ENCODE results near the gene RHBG.

DNA sequence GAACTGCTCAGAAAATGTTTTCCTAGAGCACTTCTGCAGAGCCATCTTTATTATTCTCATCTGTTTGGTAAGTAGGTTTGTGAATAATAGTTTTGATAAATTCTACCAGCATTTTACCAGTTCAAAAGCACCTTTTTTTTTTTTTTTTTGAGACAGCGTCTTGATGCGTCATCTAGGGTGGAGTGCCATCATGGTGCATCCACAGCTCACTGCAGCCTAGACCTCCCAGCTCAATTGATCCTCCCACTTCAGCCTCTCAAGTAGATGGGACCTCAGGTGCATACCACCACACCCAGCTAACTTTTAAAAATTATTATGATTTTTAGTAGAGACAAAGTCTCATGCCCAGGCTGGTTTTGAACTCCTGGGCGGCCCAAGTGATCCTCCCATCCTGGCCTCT lies 9.8 kb upstream of the RHBG start:
- TF ChIP-seq EP300 (IDR thresholded peaks at IDR 0.05; ENCODE audit: borderline replicate concordance) (no peak), CEBPB (IDR thresholded peaks at IDR 0.05) (no peak), ZBTB7A (IDR thresholded peaks at IDR 0.05; ENCODE audit: low read depth) (no peak), RAD21 (IDR thresholded peaks at IDR 0.05; ENCODE audit: low read depth) (no peak), FOXM1 (IDR thresholded peaks at IDR 0.05; ENCODE audit: borderline replicate concordance, low read depth) (no peak), EGR1 (IDR thresholded peaks at IDR 0.05) (no peak), CREB1 (IDR thresholded peaks at IDR 0.05; ENCODE audit: low read depth) (no peak), YY1 (IDR thresholded peaks at IDR 0.05; ENCODE audit: low read depth) (no peak), TCF12 (IDR thresholded peaks at IDR 0.05; ENCODE audit: low read depth) (no peak), TAF1 (IDR thresholded peaks at IDR 0.05; ENCODE audit: low read depth) (no peak), TEAD4 (IDR thresholded peaks at IDR 0.05) (no peak)
- TF ChIP-seq, protein P1, sequence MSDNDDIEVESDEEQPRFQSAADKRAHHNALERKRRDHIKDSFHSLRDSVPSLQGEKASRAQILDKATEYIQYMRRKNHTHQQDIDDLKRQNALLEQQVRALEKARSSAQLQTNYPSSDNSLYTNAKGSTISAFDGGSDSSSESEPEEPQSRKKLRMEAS (IDR thresholded peaks at IDR 0.05), result no peak
- TF ChIP-seq, protein P2, sequence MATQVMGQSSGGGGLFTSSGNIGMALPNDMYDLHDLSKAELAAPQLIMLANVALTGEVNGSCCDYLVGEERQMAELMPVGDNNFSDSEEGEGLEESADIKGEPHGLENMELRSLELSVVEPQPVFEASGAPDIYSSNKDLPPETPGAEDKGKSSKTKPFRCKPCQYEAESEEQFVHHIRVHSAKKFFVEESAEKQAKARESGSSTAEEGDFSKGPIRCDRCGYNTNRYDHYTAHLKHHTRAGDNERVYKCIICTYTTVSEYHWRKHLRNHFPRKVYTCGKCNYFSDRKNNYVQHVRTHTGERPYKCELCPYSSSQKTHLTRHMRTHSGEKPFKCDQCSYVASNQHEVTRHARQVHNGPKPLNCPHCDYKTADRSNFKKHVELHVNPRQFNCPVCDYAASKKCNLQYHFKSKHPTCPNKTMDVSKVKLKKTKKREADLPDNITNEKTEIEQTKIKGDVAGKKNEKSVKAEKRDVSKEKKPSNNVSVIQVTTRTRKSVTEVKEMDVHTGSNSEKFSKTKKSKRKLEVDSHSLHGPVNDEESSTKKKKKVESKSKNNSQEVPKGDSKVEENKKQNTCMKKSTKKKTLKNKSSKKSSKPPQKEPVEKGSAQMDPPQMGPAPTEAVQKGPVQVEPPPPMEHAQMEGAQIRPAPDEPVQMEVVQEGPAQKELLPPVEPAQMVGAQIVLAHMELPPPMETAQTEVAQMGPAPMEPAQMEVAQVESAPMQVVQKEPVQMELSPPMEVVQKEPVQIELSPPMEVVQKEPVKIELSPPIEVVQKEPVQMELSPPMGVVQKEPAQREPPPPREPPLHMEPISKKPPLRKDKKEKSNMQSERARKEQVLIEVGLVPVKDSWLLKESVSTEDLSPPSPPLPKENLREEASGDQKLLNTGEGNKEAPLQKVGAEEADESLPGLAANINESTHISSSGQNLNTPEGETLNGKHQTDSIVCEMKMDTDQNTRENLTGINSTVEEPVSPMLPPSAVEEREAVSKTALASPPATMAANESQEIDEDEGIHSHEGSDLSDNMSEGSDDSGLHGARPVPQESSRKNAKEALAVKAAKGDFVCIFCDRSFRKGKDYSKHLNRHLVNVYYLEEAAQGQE (IDR thresholded peaks at IDR 0.05; ENCODE audit: low read depth), result no peak
- TF ChIP-seq, protein P3, sequence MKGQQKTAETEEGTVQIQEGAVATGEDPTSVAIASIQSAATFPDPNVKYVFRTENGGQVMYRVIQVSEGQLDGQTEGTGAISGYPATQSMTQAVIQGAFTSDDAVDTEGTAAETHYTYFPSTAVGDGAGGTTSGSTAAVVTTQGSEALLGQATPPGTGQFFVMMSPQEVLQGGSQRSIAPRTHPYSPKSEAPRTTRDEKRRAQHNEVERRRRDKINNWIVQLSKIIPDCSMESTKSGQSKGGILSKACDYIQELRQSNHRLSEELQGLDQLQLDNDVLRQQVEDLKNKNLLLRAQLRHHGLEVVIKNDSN (IDR thresholded peaks at IDR 0.05), result no peak

Data from Ishikawa (cell line).